Endothelial cell of umbilical vein (primary cell): ENCODE measurements around the gene DRICH1. TPM values are rescaled to one million over a fixed set of nuclear protein-coding genes. Genes with fewer than 3 reads are reported as not detected.

ENCODE experiments used
- BruUV-seq: library from RNA; stranded (reverse); fragments of 400-500 nt; replicated peaks from 2 replicates; lab custom pipeline; 2021; lab: Mats Ljungman, UMichigan
- CTCF ChIA-PET: fragments of 300-600, 350-600 bp; sonication (Branson Sonifier 250); formaldehyde crosslinking; loops from one replicate; lab custom pipeline; 2021; ENCODE audit warnings: antibody characterized with exemption, inconsistent platforms; lab: Charles Lee
- POLR2A ChIA-PET: fragments of 300-600, 350-600 bp; sonication (Branson Sonifier 250); formaldehyde crosslinking; loops from one replicate; lab custom pipeline; 2021; ENCODE audit warnings: antibody characterized with exemption, inconsistent platforms; lab: Charles Lee
- DNase-seq: peaks from one replicate; pipeline ENCODE4 v3.0.0-alpha.2; 2011; ENCODE audit warnings: low read depth, low spot score
- FAIRE-seq: peaks from 2 replicates; lab custom pipeline; 2011; peaks lifted over from hg19 to GRCh38; lab: Jason Lieb, UNC
- H2AFZ ChIP-seq: 2 replicates; pipeline ENCODE4 v1.6.0; 2012; ENCODE audit warnings: low read depth, low read length, control low read depth, inconsistent platforms
- H3K27ac ChIP-seq: 2 replicates; pipeline ENCODE4 v1.5.1; 2011; ENCODE audit warnings: low read depth, mild to moderate bottlenecking, control low read depth, low read length, moderate library complexity; ENCODE audit not compliant: insufficient read depth
- H3K27me3 ChIP-seq, 2 experiments: 2 replicates each; pipeline versions ENCODE4 v1.6.0 to v1.6.1; 2011; ENCODE audit warnings: low read length in 2 of 2, mixed read lengths in 1 of 2; ENCODE audit not compliant: control insufficient read depth in 2 of 2, insufficient read depth in 2 of 2
- H3K36me3 ChIP-seq, 2 experiments: 2 replicates in 1 of 2; 3 replicates in 1 of 2; pipeline ENCODE4 v1.5.1; 2011; ENCODE audit warnings: low read length in 2 of 2, mild to moderate bottlenecking in 1 of 2, moderate library complexity in 1 of 2; ENCODE audit not compliant: control insufficient read depth in 2 of 2, insufficient read depth in 2 of 2; ENCODE audit errors: extremely low read depth in 1 of 2
- H3K4me1 ChIP-seq: 3 replicates; pipeline ENCODE4 v1.5.1; 2011; ENCODE audit warnings: mild to moderate bottlenecking, low read length; ENCODE audit not compliant: control insufficient read depth, insufficient read depth; ENCODE audit errors: extremely low read depth
- H3K4me2 ChIP-seq: 2 replicates; pipeline ENCODE4 v1.6.1; 2011; ENCODE audit warnings: low read length, control low read depth, mixed read lengths; ENCODE audit not compliant: insufficient read depth
- H3K4me3 ChIP-seq, 3 experiments: fragments of 200-600 bp in 1 of 3; sonication (generic), shearing (Covaris generic) in 1 of 3; replicated peaks in 1 of 3; 2 replicates each; pipeline ENCODE4 v1.5.1; 2011 to 2016; ENCODE audit warnings: control low read depth in 3 of 3, low read length in 3 of 3, mild to moderate bottlenecking in 2 of 3, inconsistent platforms in 1 of 3, low read depth in 1 of 3, moderate library complexity in 1 of 3; ENCODE audit not compliant: insufficient read depth in 1 of 3
- H3K79me2 ChIP-seq: 2 replicates; pipeline ENCODE4 v1.6.0; 2012; ENCODE audit warnings: low read length, inconsistent platforms; ENCODE audit not compliant: control insufficient read depth, insufficient read depth
- H3K9ac ChIP-seq: replicated peaks from 2 replicates; pipeline ENCODE3; 2011; ENCODE audit warnings: low read length, control low read depth; ENCODE audit not compliant: insufficient read depth; ENCODE audit errors: extremely low read depth
- H3K9me1 ChIP-seq: replicated peaks from 3 replicates; pipeline ENCODE4 v1.6.0; 2011; ENCODE audit warnings: mild to moderate bottlenecking, low read length; ENCODE audit not compliant: control insufficient read depth, insufficient read depth; ENCODE audit errors: extremely low read depth
- H3K9me3 ChIP-seq: replicated peaks from 2 replicates; pipeline ENCODE4 v1.5.1; 2012; ENCODE audit warnings: low read length, inconsistent platforms; ENCODE audit not compliant: control insufficient read depth, insufficient read depth
- H4K20me1 ChIP-seq: replicated peaks from 2 replicates; pipeline ENCODE3; 2011; ENCODE audit warnings: mild to moderate bottlenecking, low read length; ENCODE audit not compliant: control insufficient read depth, insufficient read depth; ENCODE audit errors: extremely low read depth
- EZH2 ChIP-seq: IDR thresholded peaks from 2 replicates; pipeline ENCODE4 v1.6.1; 2012; ENCODE audit warnings: borderline replicate concordance, low read depth, mild to moderate bottlenecking, moderate library complexity, low read length, inconsistent platforms; ENCODE audit not compliant: severe bottlenecking
- FOS ChIP-seq: IDR thresholded peaks from 2 replicates; pipeline ENCODE4 v1.6.1; 2011; ENCODE audit warnings: mild to moderate bottlenecking, low read length, moderate library complexity, borderline replicate concordance; ENCODE audit not compliant: insufficient read depth
- GATA2 ChIP-seq: IDR thresholded peaks from 2 replicates; pipeline ENCODE4 v1.7.0; 2011; ENCODE audit warnings: low read depth, mild to moderate bottlenecking, moderate library complexity, mixed read lengths, low read length; ENCODE audit not compliant: insufficient read length, insufficient read depth
- JUN ChIP-seq: IDR thresholded peaks from 2 replicates; pipeline ENCODE4 v1.6.1; 2011; ENCODE audit warnings: borderline replicate concordance, low read depth; ENCODE audit not compliant: insufficient read length, insufficient read depth
- MYC ChIP-seq: IDR thresholded peaks from one replicate; pipeline ENCODE4 v1.6.1; 2011; ENCODE audit warnings: mild to moderate bottlenecking, low read depth, low read length
- POLR2A ChIP-seq: IDR thresholded peaks from 2 replicates; pipeline ENCODE4 v1.6.1; 2012; ENCODE audit warnings: low read depth, mild to moderate bottlenecking, control low read depth, low read length
- POLR2AphosphoS5 ChIP-seq: IDR thresholded peaks from 2 replicates; pipeline ENCODE4 v1.6.1; 2012; ENCODE audit warnings: low read depth, mild to moderate bottlenecking, control low read depth, low read length, moderate library complexity; ENCODE audit not compliant: insufficient read depth
- dilution Hi-C: fragments of 300-500 bp; cut with MboI; formaldehyde crosslinking; loops from one replicate; pipeline ENCODE4 v1.15.0; 2019; ENCODE audit warnings: low sequenced_read_pairs; ENCODE audit not compliant: extremely low pct_ligation_motif_present
- intact Hi-C: fragments of 100-400 bp; cut with micrococcal nuclease; formaldehyde crosslinking; loops from one replicate; pipeline ENCODE4 v1.10.0; 2022
- polyA plus RNA-seq, 4 experiments: library from polyadenylated mRNA; depleted of rRNA in 3 of 4; stranded (reverse) in 3 of 4; unstranded in 1 of 4; fragments of >200 nt; gene quantifications; 2 replicates each; pipeline versions ENCODE4 v1.2.1 to v1.2.3, GENCODE V29; 2011 to 2012; ENCODE audit warnings: missing spikeins in 1 of 4
- total RNA-seq: library from RNA; stranded (reverse); gene quantifications from 2 replicates; pipeline ENCODE4 v1.2.3, GENCODE V29; 2021
- TF ChIP-seq, protein P1 (sequence below): IDR thresholded peaks from 2 replicates; pipeline ENCODE4 v1.6.1; 2011; ENCODE audit not compliant: insufficient read depth, insufficient read length
- TF ChIP-seq, protein P2 (sequence below), 2 donors: IDR thresholded peaks; 1 replicate in 1 of 2; 2 replicates in 1 of 2; pipeline ENCODE4 v1.5.1; 2011; ENCODE audit warnings: low read length in 2 of 2, mild to moderate bottlenecking in 2 of 2, moderate library complexity in 2 of 2, control low read depth in 1 of 2, inconsistent platforms in 1 of 2, low read depth in 1 of 2; ENCODE audit not compliant: insufficient read depth in 1 of 2; ENCODE audit errors: extremely low read depth in 1 of 2

Gene DRICH1
- total and polyA plus RNA-seq, 2 donors (not counting 3 experiments of a cell fraction or from before 2014, with no cell fraction given) = 0.25 TPM; not detected in 1

DNA sequence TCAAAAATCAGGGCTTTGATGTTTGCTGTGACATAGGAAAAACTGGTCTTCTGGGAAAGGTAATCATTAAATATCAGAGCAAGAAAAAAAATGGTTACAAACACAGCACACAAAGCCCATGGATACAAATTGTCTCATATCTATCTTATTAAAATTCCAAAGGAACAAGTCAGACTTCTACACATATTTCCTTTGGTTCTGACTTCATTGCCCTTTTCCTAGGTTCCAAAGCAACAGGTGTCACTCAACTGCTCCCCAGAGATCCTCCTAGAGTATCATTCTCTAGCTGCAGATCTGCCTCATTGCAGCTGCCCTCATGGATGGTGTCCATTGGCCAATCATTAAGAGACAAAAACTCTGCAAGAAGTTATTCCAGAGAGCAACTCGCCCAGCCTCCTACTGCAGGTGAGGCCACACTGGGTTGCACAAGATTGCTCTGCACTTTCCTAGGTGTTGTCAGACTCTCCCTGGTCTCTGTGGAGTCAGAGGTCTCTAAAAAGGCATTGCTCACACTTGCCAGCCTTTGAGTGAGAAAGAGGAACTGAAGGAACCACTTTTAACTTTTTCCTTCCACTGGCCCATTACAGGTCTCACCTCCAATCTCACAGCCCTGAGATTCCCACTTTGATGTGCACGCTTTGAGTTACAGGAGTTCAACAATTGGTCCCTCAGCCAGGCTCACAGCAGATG lies 5.7 kb downstream of the DRICH1 start:
- dilution Hi-C loops = no loop called here

DNA sequence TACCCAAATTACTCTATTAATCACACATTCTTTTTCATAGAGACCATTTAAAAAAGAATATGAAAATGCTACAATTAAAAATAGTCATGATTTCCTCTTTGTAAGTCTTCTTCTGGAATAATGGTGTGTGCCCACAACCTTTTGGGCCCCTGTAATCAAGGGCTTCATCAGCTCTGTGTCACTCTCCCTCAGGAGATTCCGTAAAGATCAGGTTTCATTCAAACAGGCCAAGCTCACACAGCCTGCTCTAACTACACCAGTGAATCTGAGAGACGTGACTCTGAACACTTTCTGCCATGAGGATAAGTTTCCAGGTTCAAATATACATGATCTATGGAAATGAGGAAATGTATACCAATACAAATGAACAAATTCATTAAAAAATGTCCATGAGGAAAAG lies 9.5 kb downstream of the DRICH1 start:
- H3K4me1 ChIP-seq = no peaks in the 10 kb centered on the region
- no peaks in the 10 kb centered on the region for H3K9me3 ChIP-seq
- CTCF ChIA-PET = no interaction called here
- H3K9ac ChIP-seq = no peak overlapping the region
- BruUV-seq = no TSS peak
- no peak overlapping the region for H3K4me2 ChIP-seq
- H4K20me1 ChIP-seq = no peaks in the 10 kb centered on the region
- H3K79me2 ChIP-seq = no peaks in the 10 kb centered on the region
- dilution Hi-C loops (no loop called here), intact Hi-C loops (no loop called here)
- TF ChIP-seq, protein P1, sequence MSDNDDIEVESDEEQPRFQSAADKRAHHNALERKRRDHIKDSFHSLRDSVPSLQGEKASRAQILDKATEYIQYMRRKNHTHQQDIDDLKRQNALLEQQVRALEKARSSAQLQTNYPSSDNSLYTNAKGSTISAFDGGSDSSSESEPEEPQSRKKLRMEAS = no peak
- TF ChIP-seq POLR2AphosphoS5 (no peak), EZH2 (no peak), JUN (no peak), GATA2 (no peak), FOS (no peak), MYC (no peak), POLR2A (no peak)
- TF ChIP-seq, protein P2, sequence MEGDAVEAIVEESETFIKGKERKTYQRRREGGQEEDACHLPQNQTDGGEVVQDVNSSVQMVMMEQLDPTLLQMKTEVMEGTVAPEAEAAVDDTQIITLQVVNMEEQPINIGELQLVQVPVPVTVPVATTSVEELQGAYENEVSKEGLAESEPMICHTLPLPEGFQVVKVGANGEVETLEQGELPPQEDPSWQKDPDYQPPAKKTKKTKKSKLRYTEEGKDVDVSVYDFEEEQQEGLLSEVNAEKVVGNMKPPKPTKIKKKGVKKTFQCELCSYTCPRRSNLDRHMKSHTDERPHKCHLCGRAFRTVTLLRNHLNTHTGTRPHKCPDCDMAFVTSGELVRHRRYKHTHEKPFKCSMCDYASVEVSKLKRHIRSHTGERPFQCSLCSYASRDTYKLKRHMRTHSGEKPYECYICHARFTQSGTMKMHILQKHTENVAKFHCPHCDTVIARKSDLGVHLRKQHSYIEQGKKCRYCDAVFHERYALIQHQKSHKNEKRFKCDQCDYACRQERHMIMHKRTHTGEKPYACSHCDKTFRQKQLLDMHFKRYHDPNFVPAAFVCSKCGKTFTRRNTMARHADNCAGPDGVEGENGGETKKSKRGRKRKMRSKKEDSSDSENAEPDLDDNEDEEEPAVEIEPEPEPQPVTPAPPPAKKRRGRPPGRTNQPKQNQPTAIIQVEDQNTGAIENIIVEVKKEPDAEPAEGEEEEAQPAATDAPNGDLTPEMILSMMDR (IDR thresholded peaks at IDR 0.05; ENCODE audit: extremely low read depth in 1 of 2, insufficient read depth in 1 of 2, low read depth in 1 of 2, low read length in 2 of 2) = no peak
- POLR2A ChIA-PET = no interaction called here
- no peaks in the 10 kb centered on the region for H3K9me1 ChIP-seq
- no peaks in the 10 kb centered on the region for H3K36me3 ChIP-seq
- no peak overlapping the region for H3K27ac ChIP-seq
- no peak overlapping the region for H2AFZ ChIP-seq
- peaks cover 0 to 9% of the 10 kb centered on the region in 2 experiments for H3K27me3 ChIP-seq
- DNase-seq = no peak
- H3K4me3 ChIP-seq = no peak overlapping the region
- no peak for FAIRE-seq

More for the DNA sequence above, 5.7 kb downstream of the DRICH1 start:
- H3K27me3 ChIP-seq = peaks cover 0 to 6% of the 10 kb centered on the region in 2 experiments
- H2AFZ ChIP-seq = no peak overlapping the region
- no peaks in the 10 kb centered on the region for H4K20me1 ChIP-seq
- H3K79me2 ChIP-seq = no peaks in the 10 kb centered on the region
- BruUV-seq = no TSS peak
- H3K4me1 ChIP-seq = no peaks in the 10 kb centered on the region
- CTCF ChIA-PET = interaction anchor here (2.0 kb wide), 1 partner anchor 223 kb away, joined by 5 read pairs; no protein-coding TSS in a partner anchor
- no peaks in the 10 kb centered on the region for H3K9me1 ChIP-seq
- no peaks in the 10 kb centered on the region for H3K36me3 ChIP-seq
- DNase-seq (no peak), FAIRE-seq (no peak)
- H3K9ac ChIP-seq = no peak overlapping the region
- TF ChIP-seq POLR2A (no peak), GATA2 (no peak), MYC (no peak)
- TF ChIP-seq, protein P2 (IDR thresholded peaks at IDR 0.05; ENCODE audit: extremely low read depth in 1 of 2, insufficient read depth in 1 of 2, low read depth in 1 of 2, low read length in 2 of 2) = no peak
- POLR2A ChIA-PET = no interaction called here
- H3K27ac ChIP-seq = no peak overlapping the region
- intact Hi-C loops = loop anchor here (5.0 kb wide), 1 partner anchor 221 kb away; no protein-coding TSS in a partner anchor
- H3K4me2 ChIP-seq = no peak overlapping the region
- H3K9me3 ChIP-seq = no peaks in the 10 kb centered on the region
- H3K4me3 ChIP-seq = no peak overlapping the region
